IPS-20b (cell line): ENCODE measurements around the gene WWTR1.

Experiments
- H3K27ac ChIP-seq: one replicate; pipeline ENCODE4 v1.5.1; 2013; ENCODE audit warnings: low read length
- H3K27me3 ChIP-seq: 2 replicates; pipeline ENCODE4 v1.6.1; 2013; ENCODE audit warnings: mild to moderate bottlenecking, low read length, inconsistent platforms; ENCODE audit not compliant: insufficient read depth
- H3K36me3 ChIP-seq: 2 replicates; pipeline ENCODE4 v1.6.1; 2013; ENCODE audit warnings: low read depth, mild to moderate bottlenecking, inconsistent platforms, low read length, moderate library complexity; ENCODE audit not compliant: insufficient read depth
- H3K4me1 ChIP-seq: 2 replicates; pipeline ENCODE4 v1.6.1; 2013; ENCODE audit warnings: mild to moderate bottlenecking, control low read depth, inconsistent platforms, low read length, moderate library complexity; ENCODE audit not compliant: insufficient read depth
- H3K4me3 ChIP-seq: 2 replicates; pipeline ENCODE4 v1.5.1; 2013; ENCODE audit warnings: mild to moderate bottlenecking, low read length, inconsistent platforms
- H3K9ac ChIP-seq: 2 replicates; pipeline ENCODE4 v1.6.1; 2013; ENCODE audit warnings: low read depth, mild to moderate bottlenecking, inconsistent platforms, low read length, moderate library complexity
- H3K9me3 ChIP-seq: 2 replicates; pipeline ENCODE4 v1.6.1; 2013; ENCODE audit warnings: mild to moderate bottlenecking, low read depth, low read length, inconsistent platforms; ENCODE audit not compliant: insufficient read depth

Gene WWTR1

DNA sequence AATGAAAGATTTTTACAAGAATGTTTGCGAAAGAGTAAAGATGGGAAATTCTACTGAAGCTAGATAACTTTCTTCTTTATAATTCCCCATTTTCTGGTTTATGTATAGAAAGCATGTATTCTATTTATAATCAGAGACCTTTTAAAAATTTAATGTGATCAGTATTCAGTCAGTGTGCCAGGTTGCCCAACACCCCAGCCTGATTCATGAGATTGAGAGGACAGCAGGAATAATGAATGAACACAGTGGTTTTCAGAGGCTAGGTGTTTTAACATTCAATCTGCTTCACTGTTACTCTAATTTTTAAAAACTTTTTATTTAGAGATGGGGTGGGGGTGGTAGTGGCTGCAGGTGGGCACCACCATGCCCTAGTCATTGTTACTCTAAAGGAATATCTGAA lies 4.7 kb downstream of the WWTR1 start:
- Histone ChIP-seq H3K4me1 (peaks cover 14% of the 10 kb centered on the region), H3K4me3 (no peak overlapping the region), H3K27ac (no peak overlapping the region), H3K9ac (no peak overlapping the region), H3K36me3 (peaks cover 35% of the 10 kb centered on the region), H3K9me3 (no peaks in the 10 kb centered on the region), H3K27me3 (peaks cover 19% of the 10 kb centered on the region)

DNA sequence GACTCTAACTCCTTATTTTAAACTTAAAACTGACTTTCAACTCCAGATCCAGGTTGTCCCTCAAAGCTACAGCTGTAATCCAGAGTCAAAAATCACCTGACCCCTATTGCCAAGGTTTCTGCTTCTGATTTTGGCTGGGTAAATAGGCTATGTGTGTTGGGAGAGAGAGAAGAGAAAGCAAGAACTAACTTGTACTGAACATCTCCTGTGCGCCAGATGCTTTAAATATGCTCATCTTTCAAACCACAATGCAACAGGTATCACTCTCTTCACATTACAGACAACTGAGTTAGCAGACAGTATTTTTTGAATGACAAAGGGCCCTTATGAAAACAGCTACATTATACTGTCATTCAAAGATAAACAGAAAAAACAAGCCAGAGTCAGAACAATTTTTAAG lies 7.0 kb downstream of the WWTR1 start:
- Histone ChIP-seq H3K4me3 (no peak overlapping the region), H3K9ac (no peak overlapping the region), H3K36me3 (peaks cover 38% of the 10 kb centered on the region), H3K4me1 (peaks cover 10% of the 10 kb centered on the region), H3K27me3 (peaks cover 2% of the 10 kb centered on the region; the same call in 1 of the 2 replicates), H3K9me3 (no peaks in the 10 kb centered on the region), H3K27ac (no peak overlapping the region)

DNA sequence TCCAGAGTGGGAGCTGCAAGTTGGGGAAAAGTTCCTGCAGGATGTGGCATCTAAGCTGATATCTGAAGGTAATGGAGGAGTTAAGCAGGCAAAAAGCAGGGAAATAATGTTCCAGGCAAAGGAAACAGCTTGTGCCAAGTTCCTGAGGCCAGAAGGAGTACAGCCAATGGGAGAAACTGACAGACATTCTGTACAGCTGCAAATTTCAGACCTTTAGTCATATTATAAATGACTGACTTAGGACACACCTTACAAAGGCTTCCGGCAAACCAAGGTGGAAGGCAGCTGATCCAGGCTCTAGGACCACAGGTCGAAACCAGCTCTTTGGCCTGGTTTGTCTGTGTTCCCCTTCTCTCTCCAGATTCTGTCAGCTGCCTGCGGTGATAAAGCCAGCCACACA lies 9.3 kb downstream of the WWTR1 start:
- H3K27me3 ChIP-seq, result no peaks in the 10 kb centered on the region
- H3K4me3 ChIP-seq, result no peak overlapping the region
- H3K9ac ChIP-seq, result no peak overlapping the region
- no peak overlapping the region for H3K27ac ChIP-seq
- no peaks in the 10 kb centered on the region for H3K9me3 ChIP-seq
- H3K4me1 ChIP-seq, result 0 out of 2 replicates have a peak, but pooled peaks cover 5% of the 10 kb centered on the region
- peaks cover 30% of the 10 kb centered on the region for H3K36me3 ChIP-seq

DNA sequence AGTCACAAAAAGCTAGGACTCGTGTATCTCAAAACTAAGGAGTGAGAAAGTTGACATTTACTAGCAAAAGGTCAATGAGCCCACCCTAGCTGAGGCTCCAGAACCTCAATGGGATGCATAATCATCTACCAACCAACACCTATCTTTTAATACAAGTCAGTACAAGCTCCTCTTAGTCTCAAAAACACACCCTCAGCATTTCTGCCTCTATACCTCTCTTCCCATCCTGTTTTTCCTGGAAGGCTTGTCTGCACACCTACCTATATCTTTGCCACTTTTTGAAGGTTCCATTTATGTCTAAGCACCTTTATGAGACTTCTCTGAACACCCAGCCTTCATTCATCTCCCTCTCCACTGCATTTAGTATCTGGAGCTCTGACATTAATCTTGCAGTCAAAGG lies 10.0 kb downstream of the WWTR1 start:
- H3K4me1 ChIP-seq, result no peaks in the 10 kb centered on the region
- H3K9me3 ChIP-seq, result no peaks in the 10 kb centered on the region
- no peak overlapping the region for H3K27ac ChIP-seq
- no peak overlapping the region for H3K4me3 ChIP-seq
- no peaks in the 10 kb centered on the region for H3K27me3 ChIP-seq
- no peak overlapping the region for H3K9ac ChIP-seq
- peaks cover 26% of the 10 kb centered on the region for H3K36me3 ChIP-seq

DNA sequence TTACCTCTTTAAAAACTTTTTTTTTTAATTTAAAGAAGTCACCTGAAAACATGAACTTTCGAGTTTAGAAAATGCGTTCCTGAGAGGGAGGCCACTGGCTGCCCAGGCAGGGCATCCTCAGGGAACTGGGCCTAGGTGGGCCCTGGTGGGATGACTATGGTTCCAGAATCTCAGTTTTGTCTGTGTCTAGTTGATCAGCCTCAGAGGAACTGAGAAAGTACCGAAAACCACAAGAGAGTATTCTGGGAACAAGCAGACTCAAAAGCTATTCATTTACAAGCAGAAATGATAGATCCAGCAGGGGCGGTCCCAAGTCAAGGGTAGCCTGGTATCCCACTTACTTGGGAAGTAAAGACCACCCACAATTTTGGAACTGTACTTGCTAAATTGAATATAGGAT lies 10.5 kb downstream of the WWTR1 start:
- H3K27ac ChIP-seq, result no peak overlapping the region
- H3K4me3 ChIP-seq, result no peak overlapping the region
- no peaks in the 10 kb centered on the region for H3K9me3 ChIP-seq
- H3K27me3 ChIP-seq, result no peaks in the 10 kb centered on the region
- no peaks in the 10 kb centered on the region for H3K4me1 ChIP-seq
- H3K9ac ChIP-seq, result no peak overlapping the region
- peaks cover 23% of the 10 kb centered on the region for H3K36me3 ChIP-seq

DNA sequence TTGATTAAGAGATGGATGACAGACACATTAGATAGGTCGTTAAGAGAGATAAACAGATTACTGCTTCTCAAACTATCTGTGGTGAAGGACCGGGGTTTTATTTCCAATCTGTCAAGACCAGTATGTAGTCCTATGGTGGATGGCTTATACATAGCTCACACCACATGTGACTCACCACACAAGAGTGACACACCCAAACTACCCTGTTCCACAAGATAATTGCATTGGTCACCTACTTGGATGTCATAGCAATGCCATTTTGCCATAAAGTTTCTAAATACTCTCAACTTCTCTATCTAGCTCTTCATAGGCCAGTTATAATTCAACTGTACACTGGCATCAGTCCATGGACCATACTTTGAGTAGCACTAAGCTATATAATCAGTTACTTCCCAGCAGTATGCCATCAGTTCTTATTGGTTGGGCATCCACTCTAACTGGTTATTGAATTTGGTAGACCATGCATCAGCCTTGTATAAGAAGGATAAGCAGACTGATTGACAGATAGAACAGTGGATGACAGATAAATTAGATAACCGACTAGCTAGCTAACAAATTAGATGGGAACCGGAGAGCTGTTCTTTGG lies 11.6 kb downstream of the WWTR1 start:
- H3K36me3 ChIP-seq, result peaks cover 21% of the 10 kb centered on the region
- H3K9ac ChIP-seq, result no peak overlapping the region
- H3K27me3 ChIP-seq, result no peaks in the 10 kb centered on the region
- no peak overlapping the region for H3K27ac ChIP-seq
- H3K9me3 ChIP-seq, result no peaks in the 10 kb centered on the region
- no peak overlapping the region for H3K4me3 ChIP-seq
- H3K4me1 ChIP-seq, result no peaks in the 10 kb centered on the region

DNA sequence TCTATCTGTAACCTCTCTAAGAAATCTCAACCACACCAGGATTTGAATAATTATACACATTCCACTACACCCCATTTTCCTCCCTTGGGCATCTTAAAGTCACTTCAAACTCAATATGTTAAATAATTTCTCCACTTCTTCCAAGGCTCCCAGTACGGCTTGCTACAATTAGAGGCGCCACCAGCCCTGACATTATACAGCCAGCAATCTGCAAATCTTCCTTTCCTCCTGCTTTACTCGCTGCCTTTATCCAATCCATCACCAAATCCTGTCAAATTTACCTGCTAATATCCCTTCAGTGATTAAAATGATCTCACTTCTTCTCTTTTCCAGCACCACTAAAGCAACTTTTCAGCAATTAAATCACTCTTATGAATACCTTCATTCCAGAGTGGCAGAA lies 13.9 kb downstream of the WWTR1 start:
- Histone ChIP-seq H3K4me3 (no peak overlapping the region), H3K36me3 (peaks cover 8% of the 10 kb centered on the region; the same call in 1 of the 2 replicates), H3K4me1 (no peaks in the 10 kb centered on the region), H3K9ac (no peak overlapping the region), H3K27me3 (no peaks in the 10 kb centered on the region), H3K27ac (no peak overlapping the region), H3K9me3 (no peaks in the 10 kb centered on the region)

DNA sequence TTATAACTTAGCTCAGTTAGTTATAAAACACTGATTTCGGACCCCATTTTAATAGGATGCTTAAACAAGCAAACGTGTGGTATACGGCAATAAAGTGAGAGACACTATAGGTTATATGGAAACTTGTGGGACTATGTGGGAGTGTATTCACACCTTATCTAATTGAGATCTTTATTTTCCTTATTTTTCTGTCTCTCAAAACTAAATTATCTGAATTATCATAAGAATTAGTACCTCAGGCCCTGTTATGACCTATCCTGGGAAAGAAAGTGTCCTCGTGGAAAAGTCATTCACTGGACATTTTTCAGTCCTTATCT lies 14.4 kb downstream of the WWTR1 start:
- Histone ChIP-seq H3K9ac (no peak overlapping the region), H3K27me3 (no peaks in the 10 kb centered on the region), H3K4me3 (no peak overlapping the region), H3K36me3 (peaks cover 4% of the 10 kb centered on the region; the same call in 1 of the 2 replicates), H3K4me1 (peaks cover 3% of the 10 kb centered on the region; the same call in 1 of the 2 replicates), H3K27ac (no peak overlapping the region), H3K9me3 (no peaks in the 10 kb centered on the region)

DNA sequence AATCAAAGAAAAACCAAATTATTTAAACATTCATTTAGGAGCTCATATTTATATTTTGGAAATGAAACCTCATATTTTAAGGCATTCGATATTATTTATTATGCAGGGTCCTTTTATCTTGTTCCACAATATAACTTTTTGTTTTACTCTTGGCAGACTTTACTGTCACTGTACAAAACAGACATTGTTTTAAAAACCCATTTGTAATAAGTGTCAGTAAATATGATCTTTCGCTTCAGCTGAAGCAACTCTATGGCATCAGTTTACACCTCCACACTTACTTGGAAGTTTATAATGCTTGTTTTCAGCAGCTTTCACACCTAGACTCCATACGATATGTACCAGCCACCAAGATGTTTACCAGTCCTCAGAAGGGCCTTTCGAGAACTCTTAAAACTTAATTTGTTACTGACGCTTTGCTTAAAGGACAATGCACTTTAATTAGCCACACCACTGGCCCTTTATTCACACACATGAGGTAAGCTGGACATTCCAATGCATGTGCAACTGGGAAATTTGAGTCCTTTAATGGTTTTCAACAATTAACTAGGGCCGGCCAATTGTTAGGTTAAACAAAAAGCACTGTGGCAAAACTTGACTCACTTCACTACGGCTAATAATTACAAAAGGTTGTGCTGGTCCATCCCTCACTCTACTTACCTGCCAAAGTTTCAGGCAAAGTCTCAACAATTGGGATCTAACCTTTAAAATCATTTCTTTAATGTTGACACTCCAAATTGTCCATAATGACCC lies 16.7 kb downstream of the WWTR1 start:
- peaks cover 5% of the 10 kb centered on the region; the same call in 1 of the 2 replicates for H3K4me1 ChIP-seq
- no peak overlapping the region for H3K4me3 ChIP-seq
- no peaks in the 10 kb centered on the region for H3K9me3 ChIP-seq
- no peaks in the 10 kb centered on the region for H3K27me3 ChIP-seq
- no peaks in the 10 kb centered on the region for H3K36me3 ChIP-seq
- no peak overlapping the region for H3K9ac ChIP-seq
- no peak overlapping the region for H3K27ac ChIP-seq

DNA sequence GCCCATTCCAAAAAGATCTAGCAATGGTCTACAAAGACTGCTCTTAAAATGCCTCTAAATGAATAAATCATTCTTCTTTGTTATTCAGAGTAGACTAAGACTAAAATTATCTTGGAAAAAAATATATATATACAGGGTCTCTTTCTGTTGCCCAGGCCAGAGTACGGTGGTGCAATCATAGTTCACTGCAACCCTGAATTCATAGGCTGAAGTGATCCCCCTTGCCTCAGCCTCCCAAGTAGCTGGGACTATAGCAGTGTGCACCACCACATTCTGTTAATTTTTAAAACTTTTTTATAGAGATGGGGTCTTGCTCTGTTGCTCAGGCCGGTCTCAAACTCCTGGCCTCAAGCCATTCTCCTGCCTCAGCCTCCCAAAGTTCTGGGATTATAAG lies 18.7 kb downstream of the WWTR1 start:
- Histone ChIP-seq H3K36me3 (no peaks in the 10 kb centered on the region), H3K9ac (no peak overlapping the region), H3K9me3 (no peaks in the 10 kb centered on the region), H3K4me3 (no peak overlapping the region), H3K4me1 (peaks cover 5% of the 10 kb centered on the region; the same call in 1 of the 2 replicates), H3K27me3 (no peaks in the 10 kb centered on the region), H3K27ac (no peak overlapping the region)

DNA sequence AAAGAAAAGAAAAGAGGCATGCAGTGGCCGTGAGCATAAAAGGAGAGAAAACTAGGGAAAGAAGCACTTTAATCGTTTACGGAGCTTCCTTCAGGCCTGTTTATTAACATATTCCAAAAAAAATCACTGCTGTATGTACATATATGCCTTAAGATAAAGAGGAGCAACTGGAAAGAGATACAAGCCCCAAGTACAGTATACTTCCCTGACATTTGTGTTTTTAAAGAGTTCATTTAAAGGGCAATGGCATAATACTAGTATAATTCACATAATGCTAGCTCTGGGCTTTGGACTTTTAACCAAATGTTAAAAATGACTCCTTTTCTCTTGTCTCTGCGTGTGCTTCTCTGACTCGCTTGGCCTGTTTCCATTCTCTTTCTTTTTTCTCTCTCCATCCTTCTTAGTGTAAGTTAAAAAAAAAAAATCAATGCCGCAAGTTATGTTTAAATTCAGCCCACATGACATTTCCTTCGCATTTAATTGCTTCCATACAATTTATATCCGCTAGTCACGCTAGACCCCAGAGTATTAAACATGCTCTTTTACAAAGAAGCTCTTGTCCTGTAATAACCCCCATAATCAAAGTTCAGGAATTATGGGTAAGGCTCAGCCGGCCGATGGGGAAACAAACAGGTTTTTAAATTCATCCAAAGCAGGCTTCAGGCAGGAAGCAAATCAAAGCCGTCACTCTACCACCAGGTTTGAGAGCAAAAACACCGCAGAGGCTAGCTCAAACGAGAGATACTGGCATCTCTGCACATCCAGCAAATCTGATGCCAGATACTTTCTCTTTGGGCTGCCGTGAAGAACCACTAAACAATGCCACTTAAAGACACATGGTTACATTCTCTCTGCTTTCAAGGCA lies 19.4 kb downstream of the WWTR1 start:
- Histone ChIP-seq H3K27me3 (no peaks in the 10 kb centered on the region), H3K36me3 (no peaks in the 10 kb centered on the region), H3K4me3 (no peak overlapping the region), H3K27ac (no peak overlapping the region), H3K4me1 (peaks cover 5% of the 10 kb centered on the region; the same call in 1 of the 2 replicates), H3K9me3 (no peaks in the 10 kb centered on the region), H3K9ac (0 out of 2 replicates have a peak overlapping the region, but pooled peaks have one; percentile 17)
